ENCODE measurements around the gene LY9.

DNA sequence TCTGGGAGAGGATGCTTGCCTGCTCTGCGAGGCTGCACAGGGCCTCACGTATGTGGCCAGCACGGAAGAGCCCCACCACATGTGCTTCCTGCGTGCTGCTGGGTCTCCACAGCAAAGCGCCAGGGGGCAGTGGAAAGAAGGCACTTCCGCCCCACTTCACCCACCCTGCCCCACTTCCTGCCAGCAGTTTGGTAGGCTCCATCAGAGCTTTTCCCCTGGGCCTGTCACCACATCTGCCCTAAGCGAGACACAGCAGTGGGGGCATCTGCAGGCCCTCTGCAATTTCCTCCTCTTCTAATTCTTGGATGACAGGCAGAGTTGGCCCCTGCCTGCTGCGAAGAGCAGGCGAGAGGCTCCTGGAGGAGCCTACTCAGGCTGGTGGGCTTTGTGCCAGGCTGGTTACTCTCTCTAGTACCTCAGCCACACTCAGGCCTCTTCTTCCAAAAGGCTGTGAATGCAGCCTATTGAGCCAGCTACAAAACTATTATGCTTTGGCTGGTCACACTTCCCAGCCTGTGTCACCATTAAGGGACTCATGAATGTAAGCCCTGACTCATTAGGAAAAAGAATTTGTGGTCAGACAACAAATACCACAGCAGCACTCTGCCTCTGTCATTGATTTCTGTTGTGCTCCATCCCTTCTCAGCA is 41.7 kb downstream of the LY9 start:
- TF ChIP-seq, protein P1, sequence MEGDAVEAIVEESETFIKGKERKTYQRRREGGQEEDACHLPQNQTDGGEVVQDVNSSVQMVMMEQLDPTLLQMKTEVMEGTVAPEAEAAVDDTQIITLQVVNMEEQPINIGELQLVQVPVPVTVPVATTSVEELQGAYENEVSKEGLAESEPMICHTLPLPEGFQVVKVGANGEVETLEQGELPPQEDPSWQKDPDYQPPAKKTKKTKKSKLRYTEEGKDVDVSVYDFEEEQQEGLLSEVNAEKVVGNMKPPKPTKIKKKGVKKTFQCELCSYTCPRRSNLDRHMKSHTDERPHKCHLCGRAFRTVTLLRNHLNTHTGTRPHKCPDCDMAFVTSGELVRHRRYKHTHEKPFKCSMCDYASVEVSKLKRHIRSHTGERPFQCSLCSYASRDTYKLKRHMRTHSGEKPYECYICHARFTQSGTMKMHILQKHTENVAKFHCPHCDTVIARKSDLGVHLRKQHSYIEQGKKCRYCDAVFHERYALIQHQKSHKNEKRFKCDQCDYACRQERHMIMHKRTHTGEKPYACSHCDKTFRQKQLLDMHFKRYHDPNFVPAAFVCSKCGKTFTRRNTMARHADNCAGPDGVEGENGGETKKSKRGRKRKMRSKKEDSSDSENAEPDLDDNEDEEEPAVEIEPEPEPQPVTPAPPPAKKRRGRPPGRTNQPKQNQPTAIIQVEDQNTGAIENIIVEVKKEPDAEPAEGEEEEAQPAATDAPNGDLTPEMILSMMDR (IDR thresholded peaks at IDR 0.05), result no peak
- no peak for TF ChIP-seq POLR2A (IDR thresholded peaks at IDR 0.05)

All from testis (tissue), 2 donors.